ENCODE results near the gene LRRC8B. TPM values are rescaled to one million over a fixed set of nuclear protein-coding genes. Genes with fewer than 3 reads are reported as not detected.
A peak's percentile ranks its signal among the peaks of the same experiment; 100 is the strongest.

Gene LRRC8B
- total RNA-seq, 1 donor from 2014 or later, result 19.1 TPM

GRCh38 chr1:89548122-89548857 lies 23.7 kb downstream of the LRRC8B start:
- Mint-ChIP-seq H3K9me3 (no peaks in the 10 kb centered on the region), H3K27me3 (no peaks in the 10 kb centered on the region), H3K36me3 (ENCODE audit: low read depth) (peaks cover 10% of the 10 kb centered on the region), H3K4me3 (no peak overlapping the region), H3K27ac (no peak overlapping the region), H3K4me1 (peaks cover 30% of the 10 kb centered on the region)
- ChIA-PET CTCF (no interaction called here), POLR2A (no interaction called here)
- ATAC-seq (ENCODE audit: low read depth), result no peak
- TF ChIP-seq CTCF (IDR thresholded peaks at IDR 0.05), result no peak
- intact Hi-C loops (cut with micrococcal nuclease), result no loop called here
- no peak for DNase-seq

- peak overlapping the region; percentile 16 for H3K27ac Mint-ChIP-seq
- H3K9me3 Mint-ChIP-seq, result no peaks in the 10 kb centered on the region
- H3K27me3 Mint-ChIP-seq, result no peaks in the 10 kb centered on the region
- H3K4me1 Mint-ChIP-seq, result peaks cover 50% of the 10 kb centered on the region
- H3K4me3 Mint-ChIP-seq, result no peak overlapping the region
- ChIA-PET CTCF (no interaction called here), POLR2A (no interaction called here)
- peaks cover 15% of the 10 kb centered on the region for H3K36me3 Mint-ChIP-seq (ENCODE audit: low read depth)
- intact Hi-C loops (cut with micrococcal nuclease), result no loop called here
- TF ChIP-seq CTCF (IDR thresholded peaks at IDR 0.05), result no peak
- ATAC-seq (ENCODE audit: low read depth), result no peak
- DNase-seq, result no peak
Measured at GRCh38 chr1:89550995-89551394, 26.4 kb downstream of the LRRC8B start.

- Mint-ChIP-seq H3K4me3 (peak overlapping the region; percentile 79), H3K27ac (peak overlapping the region; percentile 87), H3K27me3 (no peaks in the 10 kb centered on the region), H3K9me3 (no peaks in the 10 kb centered on the region), H3K4me1 (peaks cover 46% of the 10 kb centered on the region), H3K36me3 (ENCODE audit: low read depth) (peaks cover 18% of the 10 kb centered on the region)
- POLR2A ChIA-PET, result interaction anchor here (1.6 kb wide), 1 partner anchor 27 kb away, joined by 5 read pairs; no protein-coding TSS in a partner anchor
- intact Hi-C loops (cut with micrococcal nuclease), result loop anchor here (1.0 to 2.0 kb wide), 3 partner anchors 7 to 28 kb away; partner anchors contain the start of gene LRRC8B
- DNase-seq, result no peak
- TF ChIP-seq CTCF (IDR thresholded peaks at IDR 0.05), result no peak
- CTCF ChIA-PET, result interaction anchor here (0.6 kb wide), 1 partner anchor 71 kb away, joined by 3 read pairs; no protein-coding TSS in a partner anchor
- peak; percentile 79 for ATAC-seq (ENCODE audit: low read depth)
Measured at GRCh38 chr1:89552471-89553081, 27.9 kb downstream of the LRRC8B start.

- Mint-ChIP-seq H3K4me1 (peaks cover 46% of the 10 kb centered on the region), H3K36me3 (ENCODE audit: low read depth) (peaks cover 18% of the 10 kb centered on the region), H3K9me3 (no peaks in the 10 kb centered on the region), H3K27me3 (no peaks in the 10 kb centered on the region), H3K4me3 (no peak overlapping the region), H3K27ac (peak overlapping the region; percentile 87)
- ChIA-PET CTCF (interaction anchor here (0.6 kb wide), 1 partner anchor 71 kb away, joined by 3 read pairs; no protein-coding TSS in a partner anchor), POLR2A (interaction anchor here (1.6 kb wide), 1 partner anchor 27 kb away, joined by 5 read pairs; no protein-coding TSS in a partner anchor)
- ATAC-seq (ENCODE audit: low read depth), result peak; percentile 12
- TF ChIP-seq CTCF (IDR thresholded peaks at IDR 0.05), result no peak
- no peak for DNase-seq
- intact Hi-C loops (cut with micrococcal nuclease), result loop anchor here (1.0 to 2.0 kb wide), 2 partner anchors 8 to 16 kb away; no protein-coding TSS in a partner anchor
Measured at GRCh38 chr1:89553157-89553556, 28.5 kb downstream of the LRRC8B start.

GRCh38 chr1:89555550-89555949 lies 30.9 kb downstream of the LRRC8B start:
- intact Hi-C loops (cut with micrococcal nuclease), result loop anchor here (2.0 kb wide), 1 partner anchor 15 kb away; no protein-coding TSS in a partner anchor
- H3K4me1 Mint-ChIP-seq, result peaks cover 43% of the 10 kb centered on the region
- no peaks in the 10 kb centered on the region for H3K9me3 Mint-ChIP-seq
- ATAC-seq (ENCODE audit: low read depth), result no peak
- H3K36me3 Mint-ChIP-seq (ENCODE audit: low read depth), result peaks cover 24% of the 10 kb centered on the region
- no peak overlapping the region for H3K4me3 Mint-ChIP-seq
- no peak overlapping the region for H3K27ac Mint-ChIP-seq
- no peak for DNase-seq
- no peaks in the 10 kb centered on the region for H3K27me3 Mint-ChIP-seq
- ChIA-PET CTCF (no interaction called here), POLR2A (no interaction called here)
- TF ChIP-seq CTCF (IDR thresholded peaks at IDR 0.05), result no peak

Measured in activated B cell treated with CpG ODN at 0.5 μM for 24 hours (primary cell).